SK-N-SH (cell line): ENCODE results near the gene FKBP8. TPM values are rescaled to one million over a fixed set of nuclear protein-coding genes. Genes with fewer than 3 reads are reported as not detected.
"Not testable (repeated sequence)": the region's sequence is repeated elsewhere in the genome, so short reads cannot be mapped to it uniquely, and the experiment has no call there.

Source experiments
- CTCF ChIA-PET: fragments of 300-600, 350-600 bp; formaldehyde crosslinking; extraction: SDS; loops from one replicate; lab custom pipeline; 2021; lab: Yijun Ruan, JAX
- POLR2A ChIA-PET: fragments of 350-600 bp; sonication (Branson Sonifier 250); formaldehyde crosslinking; extraction: SDS; loops from one replicate; lab custom pipeline; 2020; ENCODE audit warnings: antibody characterized with exemption, inconsistent platforms; lab: Yijun Ruan, JAX
- DNase-seq: peaks from one replicate; pipeline ENCODE4 v3.0.0; 2012
- H2AFZ ChIP-seq: fragments of 200-600 bp; sonication (generic); 2 replicates; pipeline ENCODE4 v1.8.1; 2016; ENCODE audit warnings: antibody characterized with exemption, mild to moderate bottlenecking, low read depth
- H3F3A ChIP-seq: fragments of 200-600 bp; sonication (generic); replicated peaks from 2 replicates; pipeline ENCODE3; 2016; ENCODE audit warnings: antibody characterized with exemption, mild to moderate bottlenecking; ENCODE audit not compliant: insufficient read depth
- H3K27ac ChIP-seq, 2 experiments: fragments of 200-500 bp in 1 of 2; fragments of 200-600 bp in 1 of 2; sonication (Bioruptor generic) in 1 of 2; sonication (generic), shearing (Covaris generic) in 1 of 2; 2 replicates each; pipeline versions ENCODE4 v1.5.1 to v1.6.1; 2014 to 2016; ENCODE audit warnings: low read depth in 2 of 2, inconsistent platforms in 1 of 2, low read length in 1 of 2, mild to moderate bottlenecking in 1 of 2, mixed read lengths in 1 of 2
- H3K27me3 ChIP-seq: fragments of 200-600 bp; sonication (generic), shearing (Covaris generic); 2 replicates; pipeline ENCODE4 v1.6.1; 2016; ENCODE audit warnings: mixed run types; ENCODE audit not compliant: insufficient read depth
- H3K36me3 ChIP-seq, 2 experiments: fragments of 200-500 bp in 1 of 2; fragments of 200-600 bp in 1 of 2; sonication (Bioruptor generic) in 1 of 2; sonication (generic) in 1 of 2; replicated peaks in 1 of 2; 2 replicates each; pipeline versions ENCODE3 to v1.5.1; 2014 to 2016; ENCODE audit warnings: low read length in 1 of 2, mild to moderate bottlenecking in 1 of 2; ENCODE audit not compliant: insufficient read depth in 2 of 2, control insufficient read depth in 1 of 2
- H3K4me1 ChIP-seq, 2 experiments: fragments of 200-500 bp in 1 of 2; fragments of 200-600 bp in 1 of 2; sonication (Bioruptor generic) in 1 of 2; sonication (generic), shearing (Covaris generic) in 1 of 2; 2 replicates each; pipeline versions ENCODE4 v1.5.1 to v1.6.1; 2014 to 2016; ENCODE audit warnings: low read depth in 1 of 2, low read length in 1 of 2, mixed run types in 1 of 2; ENCODE audit not compliant: insufficient read depth in 2 of 2, control insufficient read depth in 1 of 2
- H3K4me2 ChIP-seq: fragments of 200-600 bp; sonication (generic), shearing (Covaris generic); 2 replicates; pipeline ENCODE4 v1.6.1; 2017; ENCODE audit warnings: mixed run types
- H3K4me3 ChIP-seq, 2 experiments: fragments of 200-500 bp in 1 of 2; fragments of 200-600 bp in 1 of 2; sonication (Bioruptor generic) in 1 of 2; sonication (generic), shearing (Covaris generic) in 1 of 2; 2 replicates each; pipeline versions ENCODE4 v1.5.1 to v1.8.1; 2014 to 2016; ENCODE audit warnings: low read depth in 2 of 2, inconsistent platforms in 1 of 2, low read length in 1 of 2, mild to moderate bottlenecking in 1 of 2, mixed read lengths in 1 of 2, moderate library complexity in 1 of 2
- H3K79me2 ChIP-seq: fragments of 200-600 bp; sonication (generic); 2 replicates; pipeline ENCODE4 v1.8.1; 2017; ENCODE audit warnings: mild to moderate bottlenecking; ENCODE audit not compliant: insufficient read depth
- H3K9ac ChIP-seq: fragments of 200-600 bp; sonication (generic); 2 replicates; pipeline ENCODE4 v1.6.1; 2017; ENCODE audit warnings: mixed run types
- H3K9me2 ChIP-seq: fragments of 200-600 bp; sonication (generic); 2 replicates; pipeline ENCODE4 v1.6.1; 2017; ENCODE audit warnings: mixed run types
- H3K9me3 ChIP-seq: fragments of 200-600 bp; sonication (generic); 2 replicates; pipeline ENCODE4 v1.6.1; 2017; ENCODE audit warnings: mixed run types, mild to moderate bottlenecking, moderate library complexity
- H4K20me1 ChIP-seq: fragments of 200-600 bp; sonication (generic); 2 replicates; pipeline ENCODE4 v1.6.1; 2017; ENCODE audit warnings: mild to moderate bottlenecking, mixed run types; ENCODE audit not compliant: insufficient read depth
- CHD2 ChIP-seq: fragments of 150-350 bp; IDR thresholded peaks from 2 replicates; pipeline ENCODE4 v1.6.1; 2018; ENCODE audit warnings: low read length; ENCODE audit not compliant: partially characterized antibody
- EP300 ChIP-seq, 2 experiments: IDR thresholded peaks; 2 replicates each; pipeline versions ENCODE4 v1.4.0 to v1.6.1; 2012; ENCODE audit warnings: borderline replicate concordance in 1 of 2, low read depth in 1 of 2, low read length in 1 of 2
- FOSL2 ChIP-seq: IDR thresholded peaks from 2 replicates; pipeline ENCODE4 v1.4.0; 2012; ENCODE audit warnings: low read depth, mild to moderate bottlenecking, moderate library complexity, borderline replicate concordance
- GABPA ChIP-seq: IDR thresholded peaks from 2 replicates; pipeline ENCODE4 v1.4.0; 2012; ENCODE audit warnings: low read depth, mild to moderate bottlenecking
- MEF2A ChIP-seq: IDR thresholded peaks from 2 replicates; pipeline ENCODE4 v1.4.0; 2012; ENCODE audit warnings: low read depth, borderline replicate concordance
- MXI1 ChIP-seq: IDR thresholded peaks from 2 replicates; pipeline ENCODE4 v1.6.1; 2012; ENCODE audit warnings: mild to moderate bottlenecking, low read depth, low read length, improper control_type of control experiment
- NRF1 ChIP-seq: IDR thresholded peaks from 2 replicates; pipeline ENCODE4 v1.6.1; 2012; ENCODE audit warnings: low read depth, mild to moderate bottlenecking, low read length
- POLR2AphosphoS5 ChIP-seq: IDR thresholded peaks from 2 replicates; pipeline ENCODE4 v1.6.1; 2012; ENCODE audit warnings: low read depth, low read length
- RCOR1 ChIP-seq: fragments of 150-350 bp; IDR thresholded peaks from 2 replicates; pipeline ENCODE4 v1.6.1; 2017; ENCODE audit warnings: antibody characterized with exemption, low read length
- TAF1 ChIP-seq: IDR thresholded peaks from 2 replicates; pipeline ENCODE4 v1.6.1; 2012; ENCODE audit warnings: low read depth, mild to moderate bottlenecking, low read length, moderate library complexity, borderline replicate concordance
- WGBS: methylation state at CpG from one replicate; pipeline ENCODE4 v1.1.6; 2017; ENCODE audit warnings: low lambda C conversion rate; 5-methylcytosine and 5-hydroxymethylcytosine counted together
- polyA plus RNA-seq, 3 experiments: library from polyadenylated mRNA; depleted of rRNA; stranded (reverse); fragments of >200 nt; gene quantifications; 2 replicates each; pipeline ENCODE4 v1.2.3, GENCODE V29; 2012
- TF ChIP-seq, protein P1 (sequence below): IDR thresholded peaks from 2 replicates; pipeline ENCODE4; 2012

Gene FKBP8
- polyA plus RNA-seq (2012; rRNA removed), result 227 and 273 TPM in 2 replicates
- polyA plus RNA-seq (2012; cell fraction: cytosol; rRNA removed), result 115 and 179 TPM in 2 replicates
- 311 and 413 TPM in 2 replicates for polyA plus RNA-seq (2012; cell fraction: nucleus; rRNA removed)

DNA sequence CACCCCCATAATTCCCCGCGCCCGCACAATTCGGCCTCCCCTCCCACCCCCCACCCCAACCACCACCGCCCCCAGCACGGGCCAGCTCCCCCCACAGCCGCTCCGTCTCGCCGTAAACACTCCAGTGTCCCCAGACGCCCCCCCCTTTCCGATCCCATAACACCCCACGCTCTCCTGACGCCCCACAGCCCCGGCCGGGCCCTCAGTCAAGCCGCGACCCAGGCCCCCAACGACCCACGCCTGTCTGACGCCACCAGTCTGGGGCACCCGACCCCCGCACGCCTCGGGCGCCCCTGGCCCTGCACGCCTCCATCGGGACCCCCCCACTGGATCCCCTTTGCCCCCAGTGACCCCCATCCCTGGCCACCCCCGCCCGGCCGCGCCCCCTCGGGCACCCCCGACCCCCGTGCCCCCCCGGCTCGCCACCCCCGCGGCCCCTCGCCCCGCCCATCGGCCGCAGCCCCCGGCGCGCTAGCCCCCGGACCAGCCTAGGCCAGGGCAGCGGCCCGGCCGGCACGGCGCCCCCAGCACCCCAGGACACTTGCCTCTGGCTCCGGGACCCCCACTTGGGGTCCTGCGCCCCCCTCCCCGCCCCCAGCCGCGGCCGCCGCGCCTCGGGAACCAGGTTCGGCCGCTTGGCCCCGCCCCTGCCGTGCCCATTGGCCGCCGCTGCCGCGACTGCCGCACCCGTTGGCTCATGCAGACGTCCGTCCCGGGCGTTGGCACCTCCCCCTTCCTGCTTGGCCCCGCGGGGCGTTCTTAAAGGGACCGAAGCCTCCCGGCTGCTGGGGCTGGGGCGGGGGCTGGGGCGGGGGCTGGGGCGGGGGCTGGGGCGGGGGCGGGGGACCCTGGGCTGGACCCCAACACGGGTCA, at the start of gene FKBP8:
Gene FKBP8, minus strand, starts transcription at position 633 of the 873 bp plus-strand sequence. CDS start 1,603 bp downstream, outside the sequence.
- POLR2A ChIA-PET, result no interaction called here
- peak within 1 kb of the TSS; percentile 27 to 75; a peak in 3 of 4 replicates for H3K27ac ChIP-seq
- H3K4me1 ChIP-seq, result peaks cover 0 to 15% of the 10 kb centered on the region in 2 experiments; a peak in 2 of 4 replicates
- CTCF ChIA-PET, result interaction anchor here (1.0 to 1.7 kb wide), 7 partner anchors 23 to 82 kb away, joined by 3 to 5 read pairs (median 4); partner anchors contain the start of gene REX1BD
- H3K9me3 ChIP-seq, result no peaks in the 10 kb centered on the region
- H3K79me2 ChIP-seq, result peaks cover 17% of the 10 kb centered on the region
- peaks cover 4% of the 10 kb centered on the region for H3F3A ChIP-seq
- H2AFZ ChIP-seq, result peak within 1 kb of the TSS; percentile 94
- TF ChIP-seq, protein P1, sequence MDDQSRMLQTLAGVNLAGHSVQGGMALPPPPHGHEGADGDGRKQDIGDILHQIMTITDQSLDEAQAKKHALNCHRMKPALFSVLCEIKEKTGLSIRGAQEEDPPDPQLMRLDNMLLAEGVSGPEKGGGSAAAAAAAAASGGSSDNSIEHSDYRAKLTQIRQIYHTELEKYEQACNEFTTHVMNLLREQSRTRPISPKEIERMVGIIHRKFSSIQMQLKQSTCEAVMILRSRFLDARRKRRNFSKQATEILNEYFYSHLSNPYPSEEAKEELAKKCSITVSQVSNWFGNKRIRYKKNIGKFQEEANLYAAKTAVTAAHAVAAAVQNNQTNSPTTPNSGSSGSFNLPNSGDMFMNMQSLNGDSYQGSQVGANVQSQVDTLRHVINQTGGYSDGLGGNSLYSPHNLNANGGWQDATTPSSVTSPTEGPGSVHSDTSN, result peak; percentile 99
- peak; percentile 49; the same call in 1 of the 2 replicates for TF ChIP-seq GABPA
- no peak for TF ChIP-seq MEF2A
- no peaks in the 10 kb centered on the region for H4K20me1 ChIP-seq
- DNase-seq, result peak; percentile 99
- peak within 1 kb of the TSS; percentile 73 for H3K9ac ChIP-seq
- peak within 1 kb of the TSS; percentile 64 to 68 for H3K4me3 ChIP-seq
- WGBS, result 1% methylated on average over 19 of the region's 86 CpGs
- H3K4me2 ChIP-seq, result peak within 1 kb of the TSS; percentile 94
- H3K9me2 ChIP-seq, result no peaks in the 10 kb centered on the region
- peaks cover 16 to 19% of the 10 kb centered on the region in 2 experiments for H3K36me3 ChIP-seq
- no peaks in the 10 kb centered on the region for H3K27me3 ChIP-seq

GRCh38 chr19:18592732-18593131, 49.4 kb upstream of the FKBP8 start:
- not testable (repeated sequence) for H3K27me3 ChIP-seq, H3K4me3 ChIP-seq, H3K27ac ChIP-seq, DNase-seq, H4K20me1 ChIP-seq, H2AFZ ChIP-seq, H3K9ac ChIP-seq, H3K9me2 ChIP-seq, H3K4me2 ChIP-seq, H3K9me3 ChIP-seq, H3K36me3 ChIP-seq
- ChIA-PET CTCF (interaction anchor here (0.9 to 10.5 kb wide), 9 partner anchors 11 to 302 kb away, joined by 3 to 234 read pairs (median 14); partner anchors contain the start of gene CERS1), POLR2A (interaction anchor here (1.1 kb wide), 1 partner anchor 255 kb away, joined by 5 read pairs; no protein-coding TSS in a partner anchor)
- 91% methylated on average over 5 of the region's 5 CpGs for WGBS
- Histone ChIP-seq H3K79me2 (peaks cover 10% of the 10 kb centered on the region; the same call in 1 of the 2 replicates), H3F3A (peaks cover 35% of the 10 kb centered on the region), H3K4me1 (peaks cover 6 to 39% of the 10 kb centered on the region in 2 experiments; a peak in 2 of 4 replicates)

- no peaks in the 10 kb centered on the region for H3K9me3 ChIP-seq
- 61% methylated on average over 11 of the region's 22 CpGs for WGBS
- DNase-seq, result peak; percentile 71
- H3K4me1 ChIP-seq, result peaks cover 6 to 33% of the 10 kb centered on the region in 2 experiments; a peak in 2 of 4 replicates
- peaks cover 10% of the 10 kb centered on the region; the same call in 1 of the 2 replicates for H3K79me2 ChIP-seq
- no peak overlapping the region for H3K9ac ChIP-seq
- H3K27ac ChIP-seq, result peak overlapping the region in 1 of 2 experiments; percentile 44; a peak in 2 of 4 replicates
- H3K4me3 ChIP-seq, result no peak overlapping the region
- no peak overlapping the region for H2AFZ ChIP-seq
- H3K27me3 ChIP-seq, result no peaks in the 10 kb centered on the region
- H3K4me2 ChIP-seq, result no peak overlapping the region
- TF ChIP-seq MXI1 (no peak), TAF1 (no peak), EP300 (IDR thresholded peaks at IDR 0.05; ENCODE audit: borderline replicate concordance in 1 of 2, low read depth in 1 of 2, low read length in 1 of 2) (peak in 1 of 2 experiments; percentile 18; a peak in 1 of 4 replicates), RCOR1 (peak; percentile 47; the same call in 1 of the 2 replicates), CHD2 (no peak), FOSL2 (no peak), NRF1 (no peak), POLR2AphosphoS5 (no peak)
- peaks cover 35% of the 10 kb centered on the region for H3F3A ChIP-seq
- no peaks in the 10 kb centered on the region for H4K20me1 ChIP-seq
- no peaks in the 10 kb centered on the region for H3K36me3 ChIP-seq
- H3K9me2 ChIP-seq, result no peaks in the 10 kb centered on the region
- ChIA-PET CTCF (interaction anchor here (0.9 to 10.5 kb wide), 13 partner anchors 10 to 397 kb away, joined by 3 to 234 read pairs (median 10); partner anchors contain the start of gene CERS1), POLR2A (no interaction called here)
These were observed 48.5 kb upstream of the FKBP8 start for GRCh38 chr19:18591735-18592385.
